Dedifferentiated amniotic fluid mesenchymal stem cell (primary cell): ENCODE results near the gene HJURP.
A peak's percentile ranks its signal among the peaks of the same experiment; 100 is the strongest.

Experiments used
- DNase-seq: peaks from one replicate; pipeline ENCODE4 v3.0.0-alpha.2; 2016; ENCODE audit errors: extremely low spot score

The HJURP gene

GRCh38 chr2:233815861-233816260 lies 38.5 kb downstream of the HJURP start:
- DNase-seq = peak; percentile 88

GRCh38 chr2:233814056-233814835 lies 40.1 kb downstream of the HJURP start:
- DNase-seq = no peak

- no peak for DNase-seq
Observed at GRCh38 chr2:233813236-233814055, 40.9 kb downstream of the HJURP start.

- no peak for DNase-seq
Observed at GRCh38 chr2:233811732-233812131, 42.6 kb downstream of the HJURP start.

- DNase-seq = no peak
Observed at GRCh38 chr2:233811087-233811486, 43.2 kb downstream of the HJURP start.

- DNase-seq = no peak
Observed at GRCh38 chr2:233810385-233810784, 44.0 kb downstream of the HJURP start.

- no peak for DNase-seq
Observed at GRCh38 chr2:233807966-233808935, 46.1 kb downstream of the HJURP start.

- no peak for DNase-seq
Observed at GRCh38 chr2:233807215-233807865, 47.0 kb downstream of the HJURP start.

- DNase-seq = no peak
Observed at GRCh38 chr2:233803994-233804393, 50.3 kb downstream of the HJURP start.

GRCh38 chr2:233803292-233803911 lies 50.9 kb downstream of the HJURP start:
- DNase-seq = no peak

- DNase-seq = no peak
Observed at GRCh38 chr2:233802132-233802815, 52.1 kb downstream of the HJURP start.

GRCh38 chr2:233801357-233802131 lies 52.8 kb downstream of the HJURP start:
- DNase-seq = no peak

GRCh38 chr2:233800208-233800607 lies 54.1 kb downstream of the HJURP start:
- DNase-seq = no peak

- no peak for DNase-seq
Observed at GRCh38 chr2:233799716-233800115, 54.6 kb downstream of the HJURP start.

- no peak for DNase-seq
Observed at GRCh38 chr2:233799087-233799665, 55.2 kb downstream of the HJURP start.

GRCh38 chr2:233798335-233799086 lies 55.8 kb downstream of the HJURP start:
- no peak for DNase-seq

- DNase-seq = no peak
Observed at GRCh38 chr2:233796254-233796653, 58.1 kb downstream of the HJURP start.

GRCh38 chr2:233795735-233796171 lies 58.6 kb downstream of the HJURP start:
- no peak for DNase-seq
